Ascending aorta (tissue), 2 donors: Measurements from ENCODE around the gene SAP30L. TPM values are rescaled to one million over a fixed set of nuclear protein-coding genes. Genes with fewer than 3 reads are reported as not detected.

Experiments
- DNase-seq, 2 donors: peaks; one replicate each; pipeline ENCODE4 v3.0.0-alpha.2; 2019; ENCODE audit warnings: low spot score in 2 of 2
- H3K27ac ChIP-seq, 2 donors: fragments of 200-600 bp; sonication (generic); one replicate each; pipeline ENCODE4 v1.5.1; 2016 to 2017; ENCODE audit warnings: mild to moderate bottlenecking in 1 of 2
- H3K27me3 ChIP-seq: fragments of 200-600 bp; sonication (generic); one replicate; pipeline ENCODE4 v1.5.1; 2017
- H3K36me3 ChIP-seq, 2 donors: fragments of 200-600 bp; sonication (generic); one replicate each; pipeline ENCODE4 v1.5.1; 2016
- H3K4me1 ChIP-seq, 2 donors: fragments of 200-600 bp; sonication (generic); one replicate each; pipeline ENCODE4 v1.5.1; 2016 to 2017; ENCODE audit warnings: mild to moderate bottlenecking in 1 of 2
- H3K4me3 ChIP-seq, 2 donors: fragments of 200-600 bp; sonication (generic); one replicate each; pipeline ENCODE4 v1.5.1; 2016 to 2017; ENCODE audit warnings: mild to moderate bottlenecking in 1 of 2
- H3K9me3 ChIP-seq, 2 donors: fragments of 200-600 bp; sonication (generic); one replicate each; pipeline ENCODE4 v1.5.1; 2016
- intact Hi-C: fragments of 100-400 bp; cut with DNase I; formaldehyde crosslinking; loops from one replicate; pipeline ENCODE4 v1.15.1; 2023
- total RNA-seq: library from RNA; depleted of rRNA; stranded (reverse); fragments of >200 nt; gene quantifications from one replicate; pipeline ENCODE4 v1.1.0, GENCODE V29; 2016
- TF ChIP-seq, protein P1 (sequence below), 3 experiments: fragments of 200-600 bp in 2 of 3; fragments of 450-650 bp in 1 of 3; sonication (generic) in 2 of 3; IDR thresholded peaks; one replicate each; pipeline ENCODE4 v1.5.1; 2016 to 2019; ENCODE audit warnings: antibody characterized with exemption in 3 of 3, mild to moderate bottlenecking in 1 of 3, moderate library complexity in 1 of 3

SAP30L gene
- total RNA-seq, 1 donor from 2014 or later = 36.5 TPM

DNA sequence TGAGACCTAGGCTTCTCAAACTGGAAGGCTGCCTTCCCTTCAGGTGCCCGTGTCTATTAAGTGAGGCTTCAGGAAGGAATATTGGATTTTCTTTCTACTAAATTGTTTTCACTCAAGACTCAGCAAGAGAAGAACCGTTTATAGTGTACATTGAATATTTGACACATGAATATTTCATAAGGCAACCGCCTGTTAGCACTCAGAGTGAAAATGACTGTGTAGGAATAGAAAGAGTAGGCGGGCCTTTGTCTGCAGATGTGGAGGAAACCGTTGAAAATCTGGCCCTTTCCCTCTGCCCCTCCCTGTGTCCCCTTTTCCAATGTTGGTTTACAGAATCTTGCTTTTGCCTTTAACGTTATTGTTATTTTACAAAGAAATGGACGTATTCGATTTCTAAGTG, 6.2 kb downstream of the SAP30L start:
- intact Hi-C loops = no loop called here
- peaks cover 0 to 15% of the 10 kb centered on the region in 2 donors for H3K4me1 ChIP-seq
- no peak for DNase-seq
- TF ChIP-seq, protein P1, sequence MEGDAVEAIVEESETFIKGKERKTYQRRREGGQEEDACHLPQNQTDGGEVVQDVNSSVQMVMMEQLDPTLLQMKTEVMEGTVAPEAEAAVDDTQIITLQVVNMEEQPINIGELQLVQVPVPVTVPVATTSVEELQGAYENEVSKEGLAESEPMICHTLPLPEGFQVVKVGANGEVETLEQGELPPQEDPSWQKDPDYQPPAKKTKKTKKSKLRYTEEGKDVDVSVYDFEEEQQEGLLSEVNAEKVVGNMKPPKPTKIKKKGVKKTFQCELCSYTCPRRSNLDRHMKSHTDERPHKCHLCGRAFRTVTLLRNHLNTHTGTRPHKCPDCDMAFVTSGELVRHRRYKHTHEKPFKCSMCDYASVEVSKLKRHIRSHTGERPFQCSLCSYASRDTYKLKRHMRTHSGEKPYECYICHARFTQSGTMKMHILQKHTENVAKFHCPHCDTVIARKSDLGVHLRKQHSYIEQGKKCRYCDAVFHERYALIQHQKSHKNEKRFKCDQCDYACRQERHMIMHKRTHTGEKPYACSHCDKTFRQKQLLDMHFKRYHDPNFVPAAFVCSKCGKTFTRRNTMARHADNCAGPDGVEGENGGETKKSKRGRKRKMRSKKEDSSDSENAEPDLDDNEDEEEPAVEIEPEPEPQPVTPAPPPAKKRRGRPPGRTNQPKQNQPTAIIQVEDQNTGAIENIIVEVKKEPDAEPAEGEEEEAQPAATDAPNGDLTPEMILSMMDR (IDR thresholded peaks at IDR 0.05) = no peak
- no peaks in the 10 kb centered on the region for H3K9me3 ChIP-seq
- no peak overlapping the region for H3K27ac ChIP-seq
- H3K27me3 ChIP-seq = no peaks in the 10 kb centered on the region
- no peak overlapping the region for H3K4me3 ChIP-seq
- peaks cover 55 to 64% of the 10 kb centered on the region in 2 donors for H3K36me3 ChIP-seq

DNA sequence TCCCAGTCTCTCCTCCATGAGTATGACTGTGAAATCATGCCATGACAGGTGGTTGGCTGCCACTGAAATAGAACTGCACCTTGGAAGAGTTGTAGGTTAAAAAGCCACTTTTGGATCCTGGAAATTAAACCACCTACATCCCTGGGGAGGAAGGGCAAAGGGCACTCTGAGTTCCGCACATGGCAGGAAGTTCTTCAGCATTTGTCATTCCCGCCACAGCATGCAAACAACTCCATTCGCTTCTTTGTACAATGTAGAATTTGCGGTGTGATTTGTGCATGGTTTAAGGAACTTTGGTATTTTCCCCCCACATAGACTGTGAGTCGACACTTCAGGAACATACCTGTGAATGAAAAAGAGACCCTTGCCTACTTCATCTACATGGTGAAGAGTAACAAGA, 9.8 kb downstream of the SAP30L start:
- DNase-seq = no peak
- no peak overlapping the region for H3K27ac ChIP-seq
- peaks cover 71 to 94% of the 10 kb centered on the region in 2 donors for H3K36me3 ChIP-seq
- H3K4me1 ChIP-seq = no peaks in the 10 kb centered on the region
- H3K4me3 ChIP-seq = no peak overlapping the region
- intact Hi-C loops = no loop called here
- TF ChIP-seq, protein P1 (IDR thresholded peaks at IDR 0.05) = no peak
- no peaks in the 10 kb centered on the region for H3K27me3 ChIP-seq
- no peaks in the 10 kb centered on the region for H3K9me3 ChIP-seq

DNA sequence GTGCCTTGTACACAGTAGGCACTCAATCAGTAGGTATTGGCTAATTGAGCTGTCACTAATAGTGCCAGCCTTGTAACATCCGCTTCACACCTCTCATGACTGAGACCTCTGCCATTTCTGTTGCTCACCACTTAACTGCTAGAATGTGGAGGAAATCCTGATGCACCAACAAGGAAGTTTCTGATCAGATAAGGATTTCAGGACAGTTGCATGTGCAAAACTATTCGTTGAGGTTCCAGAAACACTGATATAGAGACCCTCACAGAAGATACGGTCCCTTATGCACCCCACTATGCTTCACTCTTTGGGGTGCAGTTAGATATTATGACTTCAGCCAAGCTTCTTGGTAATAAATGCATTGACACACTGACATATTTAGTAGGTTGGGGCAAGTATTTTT, 10.7 kb downstream of the SAP30L start:
- no peak overlapping the region for H3K27ac ChIP-seq
- no peaks in the 10 kb centered on the region for H3K4me1 ChIP-seq
- H3K27me3 ChIP-seq = no peaks in the 10 kb centered on the region
- intact Hi-C loops = no loop called here
- peaks cover 65 to 89% of the 10 kb centered on the region in 2 donors for H3K36me3 ChIP-seq
- no peak overlapping the region for H3K4me3 ChIP-seq
- no peak for DNase-seq
- no peaks in the 10 kb centered on the region for H3K9me3 ChIP-seq
- TF ChIP-seq, protein P1 (IDR thresholded peaks at IDR 0.05) = no peak

DNA sequence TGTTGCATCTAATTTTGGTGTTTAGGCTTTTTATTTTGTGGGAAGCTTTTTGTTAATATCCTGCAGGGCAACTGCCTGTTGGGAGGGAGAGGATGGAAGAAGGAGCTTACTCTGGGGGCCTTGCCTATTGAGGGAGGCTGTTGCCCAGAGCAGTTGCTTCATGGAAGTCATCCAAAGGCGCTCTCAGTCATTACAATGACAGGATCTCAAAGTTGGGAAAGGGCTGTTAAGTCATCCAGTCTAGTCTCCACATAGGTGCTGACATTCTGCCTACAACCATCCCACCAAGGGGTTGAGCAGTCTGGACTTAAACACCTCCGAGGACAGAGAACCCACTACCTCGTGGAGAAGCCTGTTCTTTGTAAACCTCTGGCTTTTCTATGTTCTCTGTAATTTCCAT, 13.2 kb downstream of the SAP30L start:
- H3K27ac ChIP-seq = no peak overlapping the region
- no peaks in the 10 kb centered on the region for H3K27me3 ChIP-seq
- no peak overlapping the region for H3K4me3 ChIP-seq
- H3K9me3 ChIP-seq = no peaks in the 10 kb centered on the region
- no peaks in the 10 kb centered on the region for H3K4me1 ChIP-seq
- TF ChIP-seq, protein P1 (IDR thresholded peaks at IDR 0.05) = no peak
- H3K36me3 ChIP-seq = peaks cover 43 to 66% of the 10 kb centered on the region in 2 donors
- intact Hi-C loops = no loop called here
- DNase-seq = no peak

DNA sequence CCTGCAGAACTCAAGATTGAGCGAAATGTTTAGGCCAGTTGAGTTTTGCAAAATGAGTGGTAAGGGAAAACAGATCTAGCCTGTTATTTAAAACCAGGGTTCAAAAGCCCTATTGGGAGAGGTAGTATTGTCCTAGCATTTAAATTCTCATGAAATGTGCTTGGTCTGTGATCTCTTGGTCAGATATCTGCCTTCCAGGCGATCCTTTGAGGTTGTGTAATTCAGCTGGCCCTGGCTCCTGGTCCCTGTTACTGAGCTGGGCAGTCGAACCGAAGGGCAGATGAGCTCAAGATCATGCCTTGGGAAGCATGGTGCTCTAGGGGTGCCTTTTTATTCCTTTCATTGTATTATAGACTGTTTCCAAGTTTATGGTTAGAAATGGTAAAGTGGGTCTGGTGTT, 14.4 kb downstream of the SAP30L start:
- Histone ChIP-seq H3K27ac (no peak overlapping the region), H3K27me3 (no peaks in the 10 kb centered on the region), H3K4me3 (no peak overlapping the region), H3K4me1 (no peaks in the 10 kb centered on the region), H3K9me3 (no peaks in the 10 kb centered on the region), H3K36me3 (peaks cover 31 to 54% of the 10 kb centered on the region in 2 donors)
- DNase-seq = no peak
- TF ChIP-seq, protein P1 (IDR thresholded peaks at IDR 0.05) = no peak
- intact Hi-C loops = no loop called here

DNA sequence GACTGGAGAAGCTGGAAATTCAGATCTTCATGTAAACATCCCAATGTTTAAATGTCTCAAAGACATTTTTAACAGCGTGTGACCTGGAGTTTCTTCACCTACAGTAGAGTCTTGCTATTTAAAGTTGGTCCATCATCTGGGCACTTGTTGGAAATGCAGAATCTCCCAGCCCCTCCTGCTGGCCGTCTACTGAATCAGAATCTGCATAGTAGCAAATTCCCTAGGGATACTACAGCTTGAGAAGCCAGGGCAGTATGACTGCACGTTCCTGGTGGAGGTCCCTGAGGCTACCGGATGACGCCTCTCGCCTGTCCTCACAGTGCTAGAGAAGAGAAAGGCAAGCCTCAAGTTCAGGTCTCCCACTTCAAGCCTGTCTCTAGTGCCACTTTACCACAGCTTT, 15.7 kb downstream of the SAP30L start:
- TF ChIP-seq, protein P1 (IDR thresholded peaks at IDR 0.05) = no peak
- DNase-seq = no peak
- H3K27ac ChIP-seq = no peak overlapping the region
- peaks cover 19 to 41% of the 10 kb centered on the region in 2 donors for H3K36me3 ChIP-seq
- no peaks in the 10 kb centered on the region for H3K4me1 ChIP-seq
- no peaks in the 10 kb centered on the region for H3K9me3 ChIP-seq
- intact Hi-C loops = no loop called here
- H3K27me3 ChIP-seq = no peaks in the 10 kb centered on the region
- no peak overlapping the region for H3K4me3 ChIP-seq
